CD4-positive, alpha-beta T cell treated with Interleukin-4 for 4 hours (primary cell): ENCODE data around the gene LEFTY2.
"Not testable (repeated sequence)": the region's sequence is repeated elsewhere in the genome, so short reads cannot be mapped to it uniquely, and the experiment has no call there.

Experiments used
- DNase-seq: peaks from one replicate; pipeline ENCODE4 v3.0.0-alpha.2; 2020

Gene LEFTY2, protein sequence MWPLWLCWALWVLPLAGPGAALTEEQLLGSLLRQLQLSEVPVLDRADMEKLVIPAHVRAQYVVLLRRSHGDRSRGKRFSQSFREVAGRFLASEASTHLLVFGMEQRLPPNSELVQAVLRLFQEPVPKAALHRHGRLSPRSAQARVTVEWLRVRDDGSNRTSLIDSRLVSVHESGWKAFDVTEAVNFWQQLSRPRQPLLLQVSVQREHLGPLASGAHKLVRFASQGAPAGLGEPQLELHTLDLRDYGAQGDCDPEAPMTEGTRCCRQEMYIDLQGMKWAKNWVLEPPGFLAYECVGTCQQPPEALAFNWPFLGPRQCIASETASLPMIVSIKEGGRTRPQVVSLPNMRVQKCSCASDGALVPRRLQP

DNA sequence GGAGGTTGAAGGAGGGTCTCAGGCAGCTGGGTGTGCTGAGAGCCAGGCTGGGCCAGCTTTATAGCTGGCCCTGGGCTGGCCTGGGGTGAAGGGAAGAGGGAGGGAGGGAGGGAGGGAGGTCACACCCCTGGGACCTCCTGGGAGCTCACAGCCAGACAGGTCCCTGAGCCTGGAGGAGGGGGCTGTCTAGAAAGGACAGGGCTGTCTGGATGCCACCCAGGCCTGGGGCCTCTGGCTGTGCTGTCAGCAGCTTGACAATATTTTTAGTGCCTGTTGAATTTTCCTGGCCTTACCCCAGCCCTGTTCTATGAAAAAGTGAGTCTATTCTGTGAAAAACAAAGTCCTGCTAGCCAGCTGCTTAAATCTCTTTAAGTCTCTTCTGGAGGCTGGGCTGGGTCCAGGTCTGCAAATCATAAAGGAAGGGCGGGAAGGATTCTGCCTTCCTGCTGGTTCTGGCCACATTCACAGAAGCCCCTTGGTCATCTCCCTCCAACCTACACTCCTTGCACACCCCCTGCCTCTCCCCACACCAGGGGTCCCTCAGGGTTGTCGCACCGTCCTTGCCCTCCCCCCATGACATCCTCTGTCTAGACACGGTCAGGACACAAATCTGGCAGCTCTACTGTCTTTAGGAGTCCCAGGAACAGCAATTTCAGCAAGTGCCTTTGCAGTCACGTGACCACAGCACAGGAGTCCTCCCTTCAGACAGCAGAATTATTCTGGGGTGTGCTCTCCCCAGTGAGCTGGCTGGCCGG lies at the start of gene LEFTY2:
Gene LEFTY2 (minus strand): TSS at position 34 of the 755 bp plus-strand sequence. CDS start 80 bp downstream, outside the sequence.
- no peak for DNase-seq

DNA sequence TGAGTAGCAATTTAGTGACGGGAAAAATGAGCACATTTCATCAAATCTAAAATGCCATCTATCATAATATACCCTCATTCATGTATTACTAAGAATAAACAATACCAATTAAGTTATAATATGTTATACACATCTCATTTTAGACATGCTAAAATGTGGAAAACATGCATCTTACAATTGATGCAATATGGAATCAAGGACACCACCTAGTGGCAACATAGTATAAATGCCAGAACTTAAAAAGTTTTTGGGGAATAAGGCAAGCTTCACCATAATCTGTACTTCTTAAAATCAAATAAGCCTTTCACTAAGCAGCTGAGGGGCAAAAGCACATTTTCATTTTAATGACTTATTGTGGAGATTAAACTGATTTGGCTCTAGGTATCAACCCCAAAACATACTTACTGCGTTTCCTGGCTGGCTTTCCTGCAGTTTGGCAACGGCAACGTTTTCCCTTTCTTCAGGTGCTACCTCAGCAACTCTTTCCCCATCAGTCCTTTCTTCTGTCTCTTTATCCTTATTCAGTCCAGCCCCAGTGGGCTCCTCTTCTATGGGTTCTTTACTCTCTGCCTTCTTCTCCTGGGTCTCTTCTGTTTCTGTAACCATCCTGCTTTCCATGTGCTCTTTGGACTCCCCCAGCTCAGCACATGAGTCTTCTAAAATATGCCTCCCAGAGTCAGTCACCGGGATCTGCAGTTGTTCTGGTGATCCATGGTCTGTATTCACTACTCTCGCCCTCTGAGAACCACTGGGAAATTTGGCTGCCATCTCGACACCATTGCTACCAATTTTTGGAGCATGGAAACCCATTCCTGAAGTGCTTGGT lies 46.7 kb upstream of the LEFTY2 start:
- peak; percentile 53 for DNase-seq

DNA sequence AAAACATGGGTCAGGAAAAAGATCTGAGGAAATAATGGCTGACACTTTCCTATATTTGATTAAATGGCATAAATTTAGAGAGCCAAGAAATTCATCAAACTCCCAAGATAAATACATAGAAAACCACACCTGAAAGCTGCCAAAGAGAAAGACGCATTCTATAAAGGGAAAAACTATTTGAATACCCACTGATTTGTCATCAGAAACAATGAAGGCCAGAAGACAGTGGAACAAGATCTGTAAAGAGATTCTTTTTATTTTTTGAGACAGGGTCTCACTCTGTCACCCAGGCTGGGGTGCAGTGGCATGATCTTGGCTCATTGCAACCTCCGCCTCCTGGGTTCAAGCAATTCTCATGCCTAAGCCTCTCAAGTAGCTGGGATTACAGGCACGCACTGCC lies 40.7 kb upstream of the LEFTY2 start:
- no peak for DNase-seq

DNA sequence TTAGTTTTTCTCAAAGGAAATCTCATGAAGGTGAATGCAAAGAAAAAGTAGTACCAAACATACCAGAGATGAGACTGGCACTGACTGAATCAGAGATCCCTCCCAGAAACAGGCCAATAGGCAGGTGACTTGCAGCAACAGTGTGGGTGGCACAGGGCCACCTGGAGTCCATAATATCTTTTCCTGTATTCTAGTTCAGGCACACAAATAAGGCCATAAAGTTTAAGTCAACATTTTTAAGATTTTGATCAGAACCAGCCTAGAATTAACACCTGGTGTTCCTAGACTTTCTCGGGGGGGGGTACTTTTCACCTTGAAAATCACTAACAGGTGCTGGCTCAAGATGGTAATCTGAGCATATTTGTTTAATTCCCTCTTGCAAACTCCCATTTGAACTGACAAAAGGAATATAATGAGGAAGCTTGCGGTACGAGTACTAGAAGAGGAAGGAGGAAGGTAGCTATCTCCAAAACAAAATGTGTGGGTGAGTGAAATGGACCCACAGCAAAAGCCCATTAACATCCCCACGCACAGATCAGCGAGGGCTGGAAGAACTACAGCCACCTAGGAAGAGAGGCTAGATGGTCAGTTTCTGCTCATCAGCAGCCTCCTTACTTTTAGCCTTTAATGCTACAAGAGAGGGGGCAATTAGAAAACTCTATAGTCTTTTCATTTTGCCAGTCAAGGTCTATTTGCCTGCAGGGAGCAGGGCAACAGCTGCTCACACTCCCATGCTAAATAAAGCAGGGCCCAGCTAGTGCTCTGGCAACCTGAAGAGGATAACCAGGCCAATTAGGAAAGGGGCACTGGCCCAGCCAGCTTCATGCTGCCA lies 39.2 kb upstream of the LEFTY2 start:
- DNase-seq = no peak

DNA sequence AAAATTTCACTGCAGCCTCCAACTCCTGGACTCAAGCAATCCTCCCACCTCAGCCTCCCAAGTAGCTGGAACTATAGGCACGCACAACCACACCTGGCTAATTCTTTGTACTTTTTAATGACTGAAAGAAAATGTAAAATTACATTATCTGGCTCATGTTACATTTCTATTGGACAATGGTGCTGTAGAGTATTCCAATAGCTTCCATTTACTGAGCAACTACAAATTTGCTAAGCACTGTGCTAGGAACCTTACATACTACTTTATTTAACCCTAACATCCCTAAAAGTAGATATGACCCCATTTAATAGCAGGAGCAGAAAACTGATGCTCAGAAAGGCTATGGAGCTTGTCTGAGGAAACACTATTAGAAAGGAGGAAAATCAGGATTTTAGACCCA lies 38.4 kb upstream of the LEFTY2 start:
- DNase-seq = no peak

DNA sequence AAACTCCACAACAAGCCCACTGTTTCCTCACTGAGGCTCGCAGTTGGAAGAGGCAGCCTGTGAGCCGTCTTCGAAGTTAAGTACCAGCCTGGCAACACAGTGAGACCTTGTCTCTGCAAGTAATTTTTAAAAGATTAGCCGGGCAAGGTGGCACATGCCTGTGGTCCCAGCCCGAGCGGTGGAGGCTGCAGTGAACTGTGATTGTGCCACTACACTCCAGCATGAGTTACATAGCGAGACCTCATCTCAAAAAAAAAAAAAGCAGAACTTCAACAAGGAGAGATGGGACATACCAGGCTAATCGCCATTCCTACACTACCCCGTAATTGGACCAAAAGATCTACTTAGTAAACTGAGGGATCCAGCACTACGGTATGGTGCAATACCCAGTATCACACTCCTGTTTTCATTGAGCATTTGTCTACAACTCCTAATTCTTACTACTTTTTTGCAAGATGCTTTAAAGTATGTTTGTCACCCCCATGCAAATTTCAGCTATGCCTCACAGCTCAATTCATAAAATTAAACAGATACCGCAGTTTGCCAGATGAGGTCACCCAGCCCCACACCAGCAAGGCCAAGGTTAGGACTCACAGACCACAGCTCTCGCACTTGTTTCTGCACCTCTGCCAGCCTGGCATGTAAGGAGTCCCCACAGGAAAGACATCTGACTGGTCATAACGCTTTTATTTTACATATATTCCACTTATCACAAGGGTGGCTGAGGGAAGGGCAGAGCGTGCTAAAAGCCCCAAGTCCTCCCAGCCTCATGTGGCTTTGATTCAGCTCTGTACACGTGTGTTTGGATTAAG lies 37.1 kb upstream of the LEFTY2 start:
- DNase-seq = no peak

DNA sequence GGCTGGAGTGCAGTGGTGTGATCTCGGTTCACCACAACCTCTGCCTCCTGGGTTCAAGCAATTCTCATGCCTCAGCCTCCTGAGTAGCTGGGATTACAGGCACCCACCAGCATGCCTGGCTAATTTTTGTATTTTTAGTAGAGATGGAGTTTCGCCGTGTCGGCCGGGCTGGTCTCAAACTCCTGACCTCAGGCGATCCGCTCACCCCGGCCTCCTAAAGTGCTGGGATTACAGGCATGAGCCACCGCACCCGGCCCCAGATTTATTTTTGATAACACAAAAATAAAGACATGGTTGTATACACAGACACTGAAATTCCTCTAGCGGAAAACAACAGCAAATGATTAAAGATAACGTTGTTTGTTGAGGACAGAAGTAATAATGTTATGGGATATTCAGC lies 34.1 kb upstream of the LEFTY2 start:
- DNase-seq = not testable (repeated sequence)

DNA sequence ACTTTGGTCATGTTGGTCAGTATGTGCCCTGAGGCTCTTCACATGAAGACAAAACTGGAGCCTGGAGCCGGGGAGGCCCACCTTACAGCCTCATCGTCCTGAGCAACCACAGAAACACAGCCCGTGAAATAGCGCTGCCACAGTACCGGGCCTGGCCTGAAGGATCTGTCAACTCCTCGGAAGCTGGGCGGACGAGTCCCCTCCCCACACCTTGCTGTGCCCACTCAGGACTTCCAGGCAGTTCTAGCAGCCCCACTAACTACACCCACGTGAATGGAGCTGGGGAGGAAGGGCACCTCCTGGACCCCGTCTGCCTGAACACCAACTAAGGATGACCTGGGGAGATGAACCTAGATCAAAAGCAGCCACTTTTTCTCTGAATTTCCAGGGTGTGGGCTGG lies 33.4 kb upstream of the LEFTY2 start:
- DNase-seq = no peak

DNA sequence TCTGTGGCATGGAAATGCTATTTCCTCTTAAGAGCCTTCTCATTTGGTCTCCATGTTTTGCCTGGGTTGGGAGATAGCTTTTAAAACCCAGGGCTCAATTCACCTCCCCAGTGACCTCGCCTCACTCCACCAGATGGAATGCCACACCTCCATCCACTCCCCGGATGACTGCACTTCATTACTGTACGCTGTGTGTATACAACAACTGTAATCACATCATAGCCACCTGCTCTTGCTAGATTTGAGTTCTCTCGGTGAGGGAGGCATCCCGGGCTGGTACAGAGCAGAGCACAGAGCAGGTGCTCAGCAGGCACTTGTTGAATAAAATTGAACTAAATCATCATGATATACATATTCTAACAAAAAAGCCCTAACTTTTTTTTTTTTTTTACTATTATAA lies 32.1 kb upstream of the LEFTY2 start:
- DNase-seq = no peak

DNA sequence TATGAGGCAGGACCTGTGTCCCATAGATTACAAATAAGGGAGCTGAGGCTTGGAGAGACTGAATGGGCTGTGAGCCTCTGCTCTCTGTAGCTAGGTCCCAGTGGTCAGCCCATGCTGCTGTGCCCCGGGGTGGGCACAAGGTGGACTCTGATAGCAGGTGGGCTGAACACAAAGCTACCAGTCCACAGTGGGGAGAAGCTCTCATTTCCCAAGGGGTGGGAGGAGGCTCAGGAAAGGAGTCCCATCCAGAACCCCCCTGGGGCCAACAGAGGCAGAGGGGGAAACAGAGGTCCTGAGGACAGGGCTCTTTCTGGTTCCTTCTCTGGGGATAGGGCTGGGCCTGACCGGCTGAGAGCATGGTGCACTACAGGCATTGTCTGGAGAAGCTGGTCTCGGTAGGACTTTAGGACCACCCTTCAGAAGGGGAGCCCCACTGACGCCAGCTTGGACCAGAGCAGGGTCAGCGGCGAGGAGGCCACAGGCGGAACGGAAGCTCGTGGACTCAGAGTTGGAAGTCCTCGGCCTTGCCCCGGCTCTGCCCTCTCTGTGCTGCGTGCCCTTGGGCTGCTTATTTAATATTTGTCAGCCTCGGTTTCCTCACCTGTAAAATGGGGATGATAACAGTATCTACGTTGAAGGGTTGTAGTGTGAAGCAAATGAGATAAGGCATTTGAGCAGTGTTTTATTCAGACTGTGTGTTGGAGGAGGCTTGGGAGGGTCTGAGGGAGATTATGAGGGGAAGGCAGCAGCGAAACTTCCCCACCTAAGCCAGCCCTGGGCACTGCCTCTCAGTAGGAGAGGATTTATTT lies 31.5 kb upstream of the LEFTY2 start:
- no peak for DNase-seq

DNA sequence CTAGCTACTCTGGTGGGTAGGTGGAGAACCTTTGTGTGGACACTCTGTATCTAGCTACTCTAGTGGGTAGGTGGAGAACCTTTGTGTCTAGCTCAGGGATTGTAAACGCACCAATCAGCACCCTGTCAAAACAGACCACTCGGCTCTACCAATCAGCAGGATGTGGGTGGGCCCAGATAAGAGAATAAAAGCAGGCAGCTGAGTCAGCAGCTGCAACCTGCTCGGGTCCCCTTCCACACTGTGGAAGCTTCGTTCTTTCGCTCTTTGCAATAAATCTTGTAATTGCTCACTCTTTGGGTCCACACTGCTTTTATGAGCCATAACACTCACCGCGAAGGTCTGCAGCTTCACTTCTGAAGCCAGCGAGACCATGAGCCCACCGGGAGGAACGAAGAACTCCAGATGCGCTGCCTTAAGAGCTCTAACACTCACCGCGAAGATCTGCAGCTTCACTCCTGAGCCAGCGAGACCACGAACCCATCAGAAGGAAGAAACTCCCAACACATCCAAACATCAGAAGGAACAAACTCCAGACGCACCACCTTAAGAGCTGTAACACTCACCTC lies 29.7 kb upstream of the LEFTY2 start:
- DNase-seq = not testable (repeated sequence)

DNA sequence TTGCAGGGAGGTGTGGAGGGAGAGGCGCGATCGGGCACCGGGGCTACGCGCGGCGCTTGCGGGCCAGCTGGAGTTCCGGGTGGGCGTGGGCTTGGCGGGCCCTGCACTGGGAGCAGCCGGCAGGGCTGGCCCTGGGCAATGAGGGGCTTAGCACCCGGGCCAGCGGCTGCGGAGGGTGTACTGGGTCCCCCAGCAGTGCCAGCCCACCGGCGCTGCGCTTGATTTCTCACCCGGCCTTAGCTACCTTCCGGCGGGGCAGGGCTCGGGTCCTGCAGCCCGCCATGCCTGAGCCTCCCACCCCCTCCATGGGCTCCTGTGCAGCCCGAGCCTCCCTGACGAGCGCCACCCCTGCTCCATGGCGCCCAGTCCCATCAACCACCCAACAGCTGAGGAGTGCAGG lies 28.7 kb upstream of the LEFTY2 start:
- DNase-seq = not testable (repeated sequence)

DNA sequence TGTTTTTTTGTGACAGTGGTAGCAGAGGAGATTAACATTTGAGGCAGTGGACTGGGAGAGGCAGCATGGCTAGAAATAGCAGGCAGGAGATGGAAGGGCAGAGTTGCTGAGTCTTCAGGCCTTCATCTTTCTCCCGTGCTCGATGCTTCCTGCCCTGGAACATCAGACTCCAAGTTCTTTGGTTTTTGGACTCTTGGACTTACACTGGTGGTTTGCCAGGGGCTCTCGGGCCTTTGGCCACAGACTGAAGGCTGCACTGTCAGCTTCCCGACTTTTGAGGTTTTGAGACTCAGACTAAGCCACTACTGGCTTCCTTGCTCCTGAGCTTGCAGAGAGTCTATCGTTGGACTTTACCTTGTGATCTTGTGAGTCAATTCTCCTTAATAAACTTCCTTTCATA lies 24.2 kb upstream of the LEFTY2 start:
- DNase-seq = no peak

DNA sequence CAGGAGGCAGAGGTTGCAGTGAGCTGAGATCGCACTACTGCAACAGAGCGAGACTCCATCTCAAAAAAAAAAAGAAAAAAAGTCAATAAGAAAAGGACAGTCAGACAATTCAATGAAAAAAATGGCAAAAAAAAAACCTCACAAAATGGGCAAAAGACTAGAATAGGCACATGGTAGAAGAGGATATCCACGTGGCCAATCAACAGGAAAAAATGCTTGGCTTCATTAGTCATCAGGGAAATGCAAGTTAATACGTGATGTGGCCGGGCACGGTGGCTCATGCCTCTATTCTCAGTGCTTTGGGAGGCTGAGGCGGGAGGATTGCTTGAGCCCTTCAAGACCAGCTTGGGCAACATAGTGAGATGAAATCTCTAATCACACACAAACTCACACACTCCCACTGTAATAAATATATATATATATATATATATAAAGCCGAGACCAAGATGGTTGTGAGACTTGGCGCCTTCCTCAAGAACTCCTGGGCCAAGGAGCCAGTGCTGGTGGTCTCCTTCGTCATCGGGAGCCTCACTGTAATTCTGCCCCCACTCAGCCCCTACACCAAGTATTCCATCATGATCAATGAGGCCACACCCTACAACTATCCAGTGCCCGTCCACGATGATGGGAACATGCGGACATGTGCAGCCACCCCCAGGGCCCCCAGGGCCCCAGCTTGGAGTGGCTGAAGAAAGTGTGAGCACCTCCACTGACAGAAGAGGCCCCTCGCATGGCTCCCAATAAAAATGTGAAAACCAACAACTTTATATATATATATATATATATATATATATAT lies 22.9 kb upstream of the LEFTY2 start:
- no peak for DNase-seq

DNA sequence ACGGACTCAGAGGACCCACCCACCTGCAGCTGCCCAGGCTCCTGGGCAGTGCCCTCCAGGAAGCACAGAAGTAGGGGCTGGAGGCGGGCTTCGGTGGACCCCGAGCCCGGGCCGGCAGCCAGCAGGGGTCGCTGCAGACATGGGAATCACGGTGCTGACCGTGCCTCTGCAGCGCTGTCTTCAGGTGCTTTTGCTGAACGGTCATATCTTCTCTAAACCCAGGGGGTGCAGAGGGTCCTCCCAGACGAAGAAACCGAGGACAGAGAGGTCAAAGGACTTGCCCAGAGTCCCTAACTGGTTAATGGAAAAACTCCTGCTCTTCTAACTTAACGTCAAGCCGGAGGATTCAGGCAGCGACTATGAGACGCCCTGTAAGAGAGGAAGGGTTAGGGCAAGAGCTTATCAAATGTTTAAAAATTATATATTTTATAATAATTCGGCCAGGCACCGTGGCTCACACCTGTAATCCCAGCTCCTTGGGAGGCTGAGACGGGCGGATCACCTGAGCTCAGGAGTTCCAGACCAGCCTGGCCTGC lies 21.5 kb upstream of the LEFTY2 start:
- peak; percentile 37 for DNase-seq

DNA sequence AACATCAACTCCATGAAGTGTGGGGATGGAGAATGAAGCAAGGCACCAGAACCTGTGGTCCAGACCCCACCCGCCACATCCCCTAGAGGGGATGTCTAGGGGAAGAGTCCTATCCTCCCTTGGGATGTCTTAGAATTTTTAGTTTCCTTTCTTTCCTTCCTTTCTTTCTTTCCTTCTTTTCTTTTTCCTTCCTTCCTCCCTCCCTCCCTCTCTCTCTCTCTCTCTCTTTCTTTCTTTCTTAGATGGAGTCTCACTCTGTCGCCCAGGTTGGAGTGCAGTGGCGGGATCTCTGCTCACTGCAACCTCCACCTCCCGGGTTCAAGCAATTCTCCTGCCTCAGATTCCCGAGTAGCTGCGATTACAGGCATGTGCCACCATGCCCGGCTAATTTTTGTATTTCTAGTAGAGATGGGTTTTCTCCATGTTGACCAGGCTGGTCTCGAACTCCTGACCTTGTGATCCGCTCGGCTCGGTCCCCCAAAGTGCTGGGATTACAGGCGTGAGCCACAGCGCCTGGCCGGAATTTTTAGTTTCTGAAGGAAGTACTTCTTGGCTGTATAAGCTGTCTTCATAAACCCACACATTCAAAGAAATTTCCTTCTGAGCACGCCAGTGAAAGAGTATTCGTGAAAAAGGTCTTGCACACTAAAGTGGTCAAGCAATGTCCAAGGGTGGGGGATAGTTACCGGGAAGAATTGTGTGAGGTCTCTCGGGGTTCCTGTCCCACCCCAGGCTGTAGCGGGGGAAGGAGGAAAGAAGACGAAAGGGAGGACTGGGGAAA lies 20.8 kb upstream of the LEFTY2 start:
- no peak for DNase-seq

DNA sequence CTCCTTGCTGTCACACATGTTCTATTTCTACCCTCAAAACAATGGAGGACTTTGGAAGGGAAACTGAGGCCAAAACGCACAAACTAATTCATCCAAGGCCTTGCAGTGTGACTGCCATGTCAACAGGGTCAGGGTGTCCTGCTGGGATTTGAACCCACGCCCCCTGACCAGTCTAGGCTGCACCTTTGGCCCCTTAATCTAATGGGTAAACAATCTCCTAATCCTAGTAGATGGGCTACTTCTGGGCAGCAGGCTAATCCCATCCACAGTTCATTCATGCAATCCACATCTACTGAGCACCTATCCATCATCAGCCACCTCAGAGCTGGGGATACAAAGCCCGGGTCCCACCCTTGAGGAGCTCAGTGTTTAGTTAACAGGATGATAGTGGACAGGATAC lies 17.0 kb upstream of the LEFTY2 start:
- DNase-seq = no peak

DNA sequence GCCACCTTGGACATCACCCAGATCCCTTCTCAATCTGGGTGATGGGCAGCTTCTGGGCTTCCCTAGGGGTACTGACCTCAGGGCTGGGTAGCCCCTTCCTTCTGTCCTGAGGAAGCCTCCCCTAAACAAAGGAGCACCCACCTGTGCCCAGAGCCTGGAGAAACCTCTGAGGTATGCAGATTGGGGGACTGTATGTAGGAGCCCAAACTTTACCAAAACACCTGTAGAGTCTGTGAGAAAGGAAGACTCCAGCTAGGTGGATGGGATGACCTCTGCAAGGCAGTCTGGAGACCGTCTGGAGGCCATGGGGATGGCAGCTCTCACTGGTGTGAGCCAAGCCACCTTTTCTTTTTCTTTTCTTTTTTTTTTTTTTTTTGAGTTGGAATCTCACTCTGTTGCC lies 13.7 kb upstream of the LEFTY2 start:
- DNase-seq = no peak
